Naive thymus-derived CD4-positive, alpha-beta T cell (primary cell): ENCODE measurements around the gene DBF4B. TPM values are rescaled to one million over a fixed set of nuclear protein-coding genes. Genes with fewer than 3 reads are reported as not detected.

ENCODE experiments used
- ATAC-seq: fragments of 150-1000 bp; cut with Tn5 transposase; 2 replicates; pipeline ENCODE4 v1.10.0; 2021; ENCODE audit warnings: mild to moderate bottlenecking, moderate library complexity
- CTCF ChIA-PET: fragments of 350-600 bp; sonication (Branson Sonifier 250); formaldehyde crosslinking; loops from one replicate; lab custom pipeline; 2021; ENCODE audit warnings: antibody characterized with exemption; lab: Charles Lee
- POLR2A ChIA-PET: fragments of 350-600 bp; sonication (Branson Sonifier 250); formaldehyde crosslinking; loops from one replicate; lab custom pipeline; 2021; ENCODE audit warnings: antibody characterized with exemption, inconsistent platforms; lab: Charles Lee
- DNase-seq, 9 donors: peaks; one replicate each; pipeline versions ENCODE4 v3.0.0 to v3.0.0-alpha.2; 2020 to 2022; ENCODE audit warnings: mixed read lengths in 1 of 9
- H3K27ac ChIP-seq: one replicate; pipeline ENCODE4 v1.7.0; 2013; ENCODE audit warnings: mild to moderate bottlenecking, low read depth, low read length, moderate library complexity
- H3K27me3 ChIP-seq, 2 donors: one replicate each; pipeline ENCODE4 v1.7.0; 2013; ENCODE audit warnings: low read length in 2 of 2, mild to moderate bottlenecking in 2 of 2, moderate library complexity in 2 of 2; ENCODE audit not compliant: control insufficient read depth in 2 of 2, insufficient read depth in 2 of 2
- H3K36me3 ChIP-seq, 3 experiments: 1 replicate in 2 of 3; 2 replicates in 1 of 3; pipeline ENCODE4 v1.7.0; 2013; ENCODE audit warnings: low read length in 3 of 3, mild to moderate bottlenecking in 3 of 3, moderate library complexity in 1 of 3; ENCODE audit not compliant: insufficient read depth in 3 of 3, control insufficient read depth in 2 of 3
- H3K4me1 ChIP-seq, 2 donors: one replicate each; pipeline ENCODE4 v1.7.0; 2013; ENCODE audit warnings: low read length in 2 of 2, mild to moderate bottlenecking in 2 of 2, moderate library complexity in 1 of 2; ENCODE audit not compliant: control insufficient read depth in 2 of 2, insufficient read depth in 2 of 2
- H3K4me3 ChIP-seq: 2 replicates; pipeline ENCODE4 v1.7.0; 2013; ENCODE audit warnings: mild to moderate bottlenecking, low read length
- H3K9me3 ChIP-seq, 3 experiments: 1 replicate in 2 of 3; 2 replicates in 1 of 3; pipeline ENCODE4 v1.7.0; 2013; ENCODE audit warnings: low read length in 3 of 3; ENCODE audit not compliant: control insufficient read depth in 2 of 3
- H3K27ac Mint-ChIP-seq, 9 donors: one replicate each; pipeline ENCODE4 v1.8.0; 2020 to 2022; ENCODE audit warnings: mixed read lengths in 9 of 9, mild to moderate bottlenecking in 8 of 9, moderate library complexity in 5 of 9, inconsistent platforms in 2 of 9
- H3K27me3 Mint-ChIP-seq, 5 donors: one replicate each; pipeline ENCODE4 v1.8.0; 2021 to 2022; ENCODE audit warnings: mixed read lengths in 5 of 5, mild to moderate bottlenecking in 1 of 5
- H3K36me3 Mint-ChIP-seq, 5 donors: one replicate each; pipeline ENCODE4 v1.8.0; 2020 to 2022; ENCODE audit warnings: mixed read lengths in 5 of 5, mild to moderate bottlenecking in 3 of 5, inconsistent platforms in 1 of 5
- H3K4me1 Mint-ChIP-seq, 7 donors: one replicate each; pipeline ENCODE4 v1.8.0; 2020 to 2022; ENCODE audit warnings: mixed read lengths in 7 of 7, mild to moderate bottlenecking in 3 of 7, inconsistent platforms in 1 of 7
- H3K4me3 Mint-ChIP-seq, 10 donors: one replicate each; pipeline ENCODE4 v1.8.0; 2020 to 2022; ENCODE audit warnings: mild to moderate bottlenecking in 10 of 10, mixed read lengths in 10 of 10, moderate library complexity in 6 of 10, inconsistent platforms in 2 of 10
- H3K9me3 Mint-ChIP-seq, 11 donors: one replicate each; pipeline ENCODE4 v1.8.0; 2020 to 2022; ENCODE audit warnings: mixed read lengths in 11 of 11, mild to moderate bottlenecking in 4 of 11, inconsistent platforms in 1 of 11, moderate library complexity in 1 of 11
- intact Hi-C, 2 donors: fragments of 100-400 bp; cut with micrococcal nuclease; formaldehyde crosslinking; loops; one replicate each; pipeline ENCODE4 v1.15.1; 2023
- polyA plus RNA-seq, 2 donors: library from polyadenylated mRNA; unstranded; fragments of 300-500 nt; fragmentation: Illumina TruSeq; gene quantifications; one replicate each; pipeline ENCODE4 v1.2.3, GENCODE V29; 2021
- total RNA-seq, 6 experiments: library from RNA in 5 of 6; stranded (reverse) in 5 of 6; gene quantifications; 1 replicate in 5 of 6; 2 replicates in 1 of 6; pipeline ENCODE4 v1.2.3 and lab custom pipeline; 2021 to 2026

DBF4B gene
- total RNA-seq (10 to 100 TPM in 1 of 5 experiments, 1 to 10 TPM in 4; 2.8 to 23.1 (median 7.8) TPM), polyA plus RNA-seq (under 1 TPM; 0.35 to 0.70 TPM), total RNA-seq (lab: John Stamatoyannopoulos, UW) (7.0 reads per million, percentile 29 among the genes with 10 or more reads in this experiment)

- Mint-ChIP-seq H3K4me1 (peaks cover 0 to 7% (median 4%) of the 10 kb centered on the region in 7 donors), H3K36me3 (peaks cover 0 to 1% (median 0%) of the 10 kb centered on the region in 5 donors), H3K4me3 (peak within 1 kb of the TSS in 1 of 10 donors; percentile 79), H3K9me3 (no peaks in the 10 kb centered on the region), H3K27me3 (peaks cover 0 to 9% (median 4%) of the 10 kb centered on the region in 5 donors), H3K27ac (peak within 1 kb of the TSS in 1 of 9 donors; percentile 72)
- DNase-seq (peak; percentile 49 to 92 (median 86)), ATAC-seq (peak; percentile 99)
- ChIA-PET POLR2A (interaction anchor here (0.6 to 3.7 kb wide), 5 partner anchors 18 to 1559 kb away, joined by 3 to 32 read pairs (median 3); partner anchors contain the start of gene CCDC43), CTCF (interaction anchor here (0.6 to 1.2 kb wide), 3 partner anchors 17 to 795 kb away, joined by 4 to 6 read pairs (median 4); partner anchors contain the start of gene CCDC43)
- peaks cover 14 to 15% of the 10 kb centered on the region in 2 donors for H3K4me1 ChIP-seq
- H3K27me3 ChIP-seq, result no peaks in the 10 kb centered on the region
- no peaks in the 10 kb centered on the region for H3K9me3 ChIP-seq
- intact Hi-C loops, result loop anchor here (1.0 to 10.0 kb wide), 4 partner anchors 19 to 190 kb away; partner anchors contain the start of genes CCDC43 (in 2 of the 2) and EFTUD2 (in 2 of the 2)
- H3K36me3 ChIP-seq, result peaks cover 0 to 5% (median 0%) of the 10 kb centered on the region in 3 experiments
- H3K4me3 ChIP-seq, result peak within 1 kb of the TSS; percentile 91
- peak within 1 kb of the TSS; percentile 62 for H3K27ac ChIP-seq
Observed at GRCh38 chr17:44708401-44709263, at the start of gene DBF4B. Gene DBF4B, plus strand, starts transcription at chr17:44708665. Its CDS starts 156 bp downstream, at chr17:44708821.

GRCh38 chr17:44661835-44662234 is 46.6 kb upstream of the DBF4B start:
- no peaks in the 10 kb centered on the region for H3K36me3 ChIP-seq
- H3K27me3 ChIP-seq, result no peaks in the 10 kb centered on the region
- Mint-ChIP-seq H3K4me1 (peaks cover 0 to 4% (median 3%) of the 10 kb centered on the region in 7 donors), H3K27me3 (peaks cover 5 to 32% (median 7%) of the 10 kb centered on the region in 5 donors), H3K4me3 (no peak overlapping the region), H3K27ac (no peak overlapping the region), H3K9me3 (peaks cover 0 to 3% (median 0%) of the 10 kb centered on the region in 11 donors), H3K36me3 (no peaks in the 10 kb centered on the region)
- no peak overlapping the region for H3K4me3 ChIP-seq
- H3K9me3 ChIP-seq, result no peaks in the 10 kb centered on the region
- H3K4me1 ChIP-seq, result no peaks in the 10 kb centered on the region
- POLR2A ChIA-PET, result no interaction called here
- no peak for ATAC-seq
- CTCF ChIA-PET, result no interaction called here
- no peak overlapping the region for H3K27ac ChIP-seq
- DNase-seq, result no peak
- intact Hi-C loops, result no loop called here

- H3K27ac ChIP-seq, result no peak overlapping the region
- no peaks in the 10 kb centered on the region for H3K9me3 ChIP-seq
- Mint-ChIP-seq H3K4me3 (no peak overlapping the region), H3K4me1 (no peaks in the 10 kb centered on the region), H3K27ac (no peak overlapping the region), H3K9me3 (no peaks in the 10 kb centered on the region), H3K27me3 (peaks cover 0 to 29% (median 0%) of the 10 kb centered on the region in 5 donors), H3K36me3 (no peaks in the 10 kb centered on the region)
- no peak for DNase-seq
- no peak for ATAC-seq
- no peaks in the 10 kb centered on the region for H3K27me3 ChIP-seq
- intact Hi-C loops, result no loop called here
- ChIA-PET CTCF (no interaction called here), POLR2A (no interaction called here)
- H3K4me1 ChIP-seq, result no peaks in the 10 kb centered on the region
- H3K36me3 ChIP-seq, result no peaks in the 10 kb centered on the region
- H3K4me3 ChIP-seq, result no peak overlapping the region
Observed at GRCh38 chr17:44663095-44663494, 45.4 kb upstream of the DBF4B start.

- no peaks in the 10 kb centered on the region for H3K9me3 ChIP-seq
- peaks cover 0 to 25% (median 0%) of the 10 kb centered on the region in 5 donors for H3K27me3 Mint-ChIP-seq
- DNase-seq (no peak), ATAC-seq (no peak)
- H3K9me3 Mint-ChIP-seq, result no peaks in the 10 kb centered on the region
- H3K4me1 ChIP-seq, result no peaks in the 10 kb centered on the region
- H3K27me3 ChIP-seq, result no peaks in the 10 kb centered on the region
- H3K4me3 Mint-ChIP-seq, result no peak overlapping the region
- CTCF ChIA-PET, result no interaction called here
- H3K36me3 Mint-ChIP-seq, result no peaks in the 10 kb centered on the region
- H3K27ac Mint-ChIP-seq, result no peak overlapping the region
- H3K4me3 ChIP-seq, result no peak overlapping the region
- intact Hi-C loops, result no loop called here
- H3K4me1 Mint-ChIP-seq, result no peaks in the 10 kb centered on the region
- no peak overlapping the region for H3K27ac ChIP-seq
- POLR2A ChIA-PET, result no interaction called here
- H3K36me3 ChIP-seq, result no peaks in the 10 kb centered on the region
Observed at GRCh38 chr17:44664867-44665266, 43.6 kb upstream of the DBF4B start.

GRCh38 chr17:44666006-44666405 is 42.5 kb upstream of the DBF4B start:
- no peaks in the 10 kb centered on the region for H3K4me1 ChIP-seq
- Mint-ChIP-seq H3K36me3 (no peaks in the 10 kb centered on the region), H3K27ac (no peak overlapping the region), H3K4me1 (no peaks in the 10 kb centered on the region), H3K9me3 (no peaks in the 10 kb centered on the region), H3K4me3 (no peak overlapping the region), H3K27me3 (peaks cover 0 to 24% (median 0%) of the 10 kb centered on the region in 5 donors)
- ChIA-PET CTCF (no interaction called here), POLR2A (no interaction called here)
- H3K36me3 ChIP-seq, result no peaks in the 10 kb centered on the region
- H3K9me3 ChIP-seq, result no peaks in the 10 kb centered on the region
- intact Hi-C loops, result no loop called here
- H3K27ac ChIP-seq, result no peak overlapping the region
- no peaks in the 10 kb centered on the region for H3K27me3 ChIP-seq
- H3K4me3 ChIP-seq, result no peak overlapping the region
- ATAC-seq, result no peak
- DNase-seq, result no peak

- Mint-ChIP-seq H3K27me3 (peaks cover 0 to 3% (median 0%) of the 10 kb centered on the region in 5 donors), H3K4me3 (no peak overlapping the region), H3K9me3 (no peaks in the 10 kb centered on the region), H3K4me1 (no peaks in the 10 kb centered on the region), H3K36me3 (peaks cover 0 to 14% (median 0%) of the 10 kb centered on the region in 5 donors), H3K27ac (no peak overlapping the region)
- Histone ChIP-seq H3K4me3 (no peak overlapping the region), H3K9me3 (no peaks in the 10 kb centered on the region), H3K4me1 (no peaks in the 10 kb centered on the region), H3K27me3 (no peaks in the 10 kb centered on the region), H3K27ac (no peak overlapping the region), H3K36me3 (peaks cover 0 to under 1% (median 0%) of the 10 kb centered on the region in 3 experiments)
- intact Hi-C loops, result no loop called here
- no peak for ATAC-seq
- DNase-seq, result no peak
- POLR2A ChIA-PET, result interaction anchor here (0.5 kb wide), 1 partner anchor 47 kb away, joined by 5 read pairs; no protein-coding TSS in a partner anchor
- CTCF ChIA-PET, result no interaction called here
Observed at GRCh38 chr17:44672479-44673093, 35.9 kb upstream of the DBF4B start.
